OCI-LY7 (cell line): ENCODE data around the gene CUX1. TPM values are rescaled to one million over a fixed set of nuclear protein-coding genes. Genes with fewer than 3 reads are reported as not detected.

Experiments used
- BruUV-seq: library from RNA; stranded (reverse); fragments of 400-500 nt; replicated peaks from 2 replicates; lab custom pipeline; 2021; lab: Mats Ljungman, UMichigan
- CTCF ChIA-PET: fragments of 300-600 bp; sonication (Branson Sonifier 250); formaldehyde crosslinking; loops from one replicate; lab custom pipeline; 2022; ENCODE audit warnings: antibody characterized with exemption; ENCODE audit not compliant: unreplicated experiment; lab: Charles Lee
- POLR2A ChIA-PET: fragments of 300-600 bp; sonication (Branson Sonifier 250); formaldehyde crosslinking; loops from one replicate; lab custom pipeline; 2022; ENCODE audit warnings: antibody characterized with exemption; lab: Charles Lee
- DNase-seq: peaks from one replicate; pipeline ENCODE4 v3.0.0-alpha.2; 2015; ENCODE audit warnings: low spot score
- H2AFZ ChIP-seq: fragments of 200-600 bp; sonication (generic), shearing (Covaris generic); 2 replicates; pipeline ENCODE4 v1.6.1; 2014; ENCODE audit warnings: mild to moderate bottlenecking, antibody characterized with exemption, low read length, moderate library complexity
- H3K27ac ChIP-seq: fragments of 200-600 bp; sonication (generic); 2 replicates; pipeline ENCODE4 v1.5.1; 2014; ENCODE audit warnings: mixed run types, low read depth, mild to moderate bottlenecking, moderate library complexity, low read length, inconsistent platforms; ENCODE audit not compliant: poor library complexity, severe bottlenecking
- H3K36me3 ChIP-seq: fragments of 200-600 bp; sonication (generic); 2 replicates; pipeline ENCODE4 v1.6.1; 2014; ENCODE audit warnings: mild to moderate bottlenecking, antibody characterized with exemption, low read length, moderate library complexity, mixed read lengths; ENCODE audit not compliant: insufficient read depth
- H3K4me1 ChIP-seq: fragments of 200-600 bp; sonication (generic); 2 replicates; pipeline ENCODE4 v1.5.1; 2014; ENCODE audit warnings: mild to moderate bottlenecking, low read length; ENCODE audit not compliant: insufficient read depth, poor library complexity, severe bottlenecking
- H3K4me2 ChIP-seq: fragments of 200-600 bp; sonication (generic); 2 replicates; pipeline ENCODE4 v1.6.1; 2014; ENCODE audit warnings: mild to moderate bottlenecking, low read length
- H3K4me3 ChIP-seq: fragments of 200-600 bp; sonication (generic); 2 replicates; pipeline ENCODE4 v1.5.1; 2014; ENCODE audit warnings: mild to moderate bottlenecking, low read depth, low read length; ENCODE audit not compliant: poor library complexity, severe bottlenecking
- H3K79me2 ChIP-seq: fragments of 200-600 bp; sonication (generic); 2 replicates; pipeline ENCODE4 v1.6.1; 2016; ENCODE audit warnings: low read depth, mild to moderate bottlenecking, low read length, moderate library complexity, mixed read lengths; ENCODE audit not compliant: insufficient read depth
- H3K9me2 ChIP-seq: fragments of 200-600 bp; sonication (generic); 2 replicates; pipeline ENCODE4 v1.6.1; 2016; ENCODE audit warnings: mild to moderate bottlenecking, low read length, mixed read lengths; ENCODE audit not compliant: insufficient read depth
- H3K9me3 ChIP-seq: fragments of 200-600 bp; sonication (generic); 2 replicates; pipeline ENCODE4 v1.6.1; 2014; ENCODE audit warnings: mild to moderate bottlenecking, mixed run types, low read length, mixed read lengths
- H4K20me1 ChIP-seq: fragments of 200-600 bp; sonication (generic); 2 replicates; pipeline ENCODE4 v1.6.1; 2014; ENCODE audit warnings: mild to moderate bottlenecking, antibody characterized with exemption, low read length, moderate library complexity, mixed read lengths; ENCODE audit not compliant: insufficient read depth
- EZH2phosphoT487 ChIP-seq: fragments of 200-600 bp; sonication (generic); IDR thresholded peaks from 2 replicates; pipeline ENCODE4 v1.6.1; 2018; ENCODE audit warnings: low read depth, borderline replicate concordance, mild to moderate bottlenecking, mixed run types, antibody characterized with exemption, low read length, moderate library complexity, mixed read lengths
- intact Hi-C: fragments of 100-400 bp; cut with micrococcal nuclease; formaldehyde crosslinking; loops from one replicate; pipeline ENCODE4 v1.10.0; 2022; ENCODE audit not compliant: unreplicated experiment
- total RNA-seq, 2 experiments: library from RNA; depleted of rRNA in 1 of 2; stranded (reverse); fragments of >200 nt in 1 of 2; shearing (Covaris generic) in 1 of 2; gene quantifications; 2 replicates each; pipeline ENCODE4 v1.2.3, GENCODE V29; 2014 to 2022
- TF ChIP-seq, protein P1 (sequence below): fragments of 200-600 bp; sonication (generic); conservative IDR thresholded peaks from 2 replicates; pipeline ENCODE4 v1.5.1; 2014; ENCODE audit warnings: mild to moderate bottlenecking, antibody characterized with exemption, low read length, moderate library complexity, mixed read lengths

The CUX1 gene
- total RNA-seq, 2 experiments from 2014 or later = 143 to 199 TPM

DNA sequence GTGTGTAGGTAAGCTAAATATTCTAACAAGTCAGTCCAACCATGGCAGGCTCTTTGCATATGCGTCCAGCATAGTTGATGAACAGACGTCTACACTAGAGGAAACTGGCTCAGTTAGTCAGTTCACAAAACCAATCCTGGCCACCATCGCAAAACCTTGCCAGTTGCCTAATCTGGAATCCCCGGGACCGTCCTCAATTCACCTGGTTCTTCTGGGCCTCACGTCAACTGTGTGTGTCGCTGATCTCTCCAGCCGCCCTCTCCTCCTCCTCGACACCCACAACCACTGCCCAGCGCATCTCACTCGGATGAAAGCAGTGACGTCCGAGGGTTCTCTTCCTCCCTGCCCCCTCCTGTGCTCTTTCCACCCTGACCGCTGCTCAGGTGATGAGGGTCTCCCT lies 251.4 kb downstream of the CUX1 start:
- Histone ChIP-seq H3K9me3 (no peaks in the 10 kb centered on the region), H3K79me2 (peaks cover 4% of the 10 kb centered on the region; the same call in 1 of the 2 replicates), H3K4me1 (peaks cover 3% of the 10 kb centered on the region), H3K9me2 (no peaks in the 10 kb centered on the region), H2AFZ (no peak overlapping the region), H3K4me2 (peak overlapping the region; percentile 26; the same call in 1 of the 2 replicates), H3K4me3 (no peak overlapping the region), H3K36me3 (peaks cover 86% of the 10 kb centered on the region), H3K27ac (no peak overlapping the region), H4K20me1 (no peaks in the 10 kb centered on the region)
- intact Hi-C loops = no loop called here
- CTCF ChIA-PET = no interaction called here
- no TSS peak for BruUV-seq
- POLR2A ChIA-PET = interaction anchor here (0.8 kb wide), 1 partner anchor 526 kb away, joined by 3 read pairs; no protein-coding TSS in a partner anchor
- no peak for DNase-seq
- TF ChIP-seq, protein P1, sequence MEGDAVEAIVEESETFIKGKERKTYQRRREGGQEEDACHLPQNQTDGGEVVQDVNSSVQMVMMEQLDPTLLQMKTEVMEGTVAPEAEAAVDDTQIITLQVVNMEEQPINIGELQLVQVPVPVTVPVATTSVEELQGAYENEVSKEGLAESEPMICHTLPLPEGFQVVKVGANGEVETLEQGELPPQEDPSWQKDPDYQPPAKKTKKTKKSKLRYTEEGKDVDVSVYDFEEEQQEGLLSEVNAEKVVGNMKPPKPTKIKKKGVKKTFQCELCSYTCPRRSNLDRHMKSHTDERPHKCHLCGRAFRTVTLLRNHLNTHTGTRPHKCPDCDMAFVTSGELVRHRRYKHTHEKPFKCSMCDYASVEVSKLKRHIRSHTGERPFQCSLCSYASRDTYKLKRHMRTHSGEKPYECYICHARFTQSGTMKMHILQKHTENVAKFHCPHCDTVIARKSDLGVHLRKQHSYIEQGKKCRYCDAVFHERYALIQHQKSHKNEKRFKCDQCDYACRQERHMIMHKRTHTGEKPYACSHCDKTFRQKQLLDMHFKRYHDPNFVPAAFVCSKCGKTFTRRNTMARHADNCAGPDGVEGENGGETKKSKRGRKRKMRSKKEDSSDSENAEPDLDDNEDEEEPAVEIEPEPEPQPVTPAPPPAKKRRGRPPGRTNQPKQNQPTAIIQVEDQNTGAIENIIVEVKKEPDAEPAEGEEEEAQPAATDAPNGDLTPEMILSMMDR = no peak
- no peak for TF ChIP-seq EZH2phosphoT487

DNA sequence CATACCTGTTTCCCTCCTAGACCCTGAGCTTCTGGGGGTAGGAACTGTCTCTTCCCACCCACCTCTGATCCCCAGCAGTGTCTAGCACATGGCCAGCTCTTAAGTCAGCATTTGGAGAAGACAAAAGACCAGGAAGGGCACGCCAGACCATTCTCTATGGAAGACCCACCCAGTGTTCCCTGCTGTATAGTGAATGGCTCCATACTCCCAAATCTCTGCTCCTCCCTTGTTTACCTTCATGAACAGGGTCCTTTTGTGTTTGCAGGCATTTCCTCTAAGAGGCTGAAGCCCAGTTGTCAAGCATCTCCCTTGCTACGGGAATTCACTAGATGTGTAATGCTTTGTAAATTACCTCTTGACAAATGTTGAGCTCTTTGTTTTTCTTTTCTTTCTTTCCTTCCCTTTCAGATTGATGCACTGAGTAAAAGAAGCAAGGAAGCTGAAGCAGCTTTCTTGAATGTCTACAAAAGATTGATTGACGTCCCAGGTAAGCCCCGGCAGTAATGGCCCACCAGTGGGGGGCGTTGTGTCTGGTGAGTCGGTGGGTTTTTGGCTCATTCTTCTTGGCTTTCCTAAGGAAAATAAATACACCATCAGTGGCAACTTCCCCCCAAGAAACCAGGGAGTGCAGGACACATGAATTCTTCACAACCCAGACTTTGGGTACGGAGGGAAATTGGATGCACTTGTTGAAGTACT lies 252.7 kb downstream of the CUX1 start:
- POLR2A ChIA-PET = no interaction called here

More for the DNA sequence above, 252.7 kb downstream of the CUX1 start:
- H4K20me1 ChIP-seq = no peaks in the 10 kb centered on the region
- H3K36me3 ChIP-seq = peaks cover 96% of the 10 kb centered on the region
- no peaks in the 10 kb centered on the region for H3K9me3 ChIP-seq
- no peak overlapping the region for H3K4me2 ChIP-seq
- no peak overlapping the region for H3K27ac ChIP-seq
- H3K4me1 ChIP-seq = peaks cover 3% of the 10 kb centered on the region
- TF ChIP-seq, protein P1 = peak; percentile 57; the same call in 1 of the 2 replicates
- no peak for TF ChIP-seq EZH2phosphoT487
- CTCF ChIA-PET = no interaction called here
- H3K4me3 ChIP-seq = no peak overlapping the region
- no TSS peak for BruUV-seq
- H3K9me2 ChIP-seq = no peaks in the 10 kb centered on the region
- H2AFZ ChIP-seq = no peak overlapping the region
- no peak for DNase-seq
- intact Hi-C loops = no loop called here
- peaks cover 3% of the 10 kb centered on the region; the same call in 1 of the 2 replicates for H3K79me2 ChIP-seq
